GM11168 (cell line): ENCODE data around the gene CLDN10.
"Not testable (repeated sequence)": the region's sequence is repeated elsewhere in the genome, so short reads cannot be mapped to it uniquely, and the experiment has no call there.

ENCODE experiments used
- in situ Hi-C: fragments of 300-500 bp; cut with MboI; formaldehyde crosslinking; loops from one replicate; pipeline ENCODE4 v1.12.0; 2022; ENCODE audit warnings: low sequenced_read_pairs; ENCODE audit not compliant: unreplicated experiment

CLDN10 gene, protein sequence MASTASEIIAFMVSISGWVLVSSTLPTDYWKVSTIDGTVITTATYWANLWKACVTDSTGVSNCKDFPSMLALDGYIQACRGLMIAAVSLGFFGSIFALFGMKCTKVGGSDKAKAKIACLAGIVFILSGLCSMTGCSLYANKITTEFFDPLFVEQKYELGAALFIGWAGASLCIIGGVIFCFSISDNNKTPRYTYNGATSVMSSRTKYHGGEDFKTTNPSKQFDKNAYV

DNA sequence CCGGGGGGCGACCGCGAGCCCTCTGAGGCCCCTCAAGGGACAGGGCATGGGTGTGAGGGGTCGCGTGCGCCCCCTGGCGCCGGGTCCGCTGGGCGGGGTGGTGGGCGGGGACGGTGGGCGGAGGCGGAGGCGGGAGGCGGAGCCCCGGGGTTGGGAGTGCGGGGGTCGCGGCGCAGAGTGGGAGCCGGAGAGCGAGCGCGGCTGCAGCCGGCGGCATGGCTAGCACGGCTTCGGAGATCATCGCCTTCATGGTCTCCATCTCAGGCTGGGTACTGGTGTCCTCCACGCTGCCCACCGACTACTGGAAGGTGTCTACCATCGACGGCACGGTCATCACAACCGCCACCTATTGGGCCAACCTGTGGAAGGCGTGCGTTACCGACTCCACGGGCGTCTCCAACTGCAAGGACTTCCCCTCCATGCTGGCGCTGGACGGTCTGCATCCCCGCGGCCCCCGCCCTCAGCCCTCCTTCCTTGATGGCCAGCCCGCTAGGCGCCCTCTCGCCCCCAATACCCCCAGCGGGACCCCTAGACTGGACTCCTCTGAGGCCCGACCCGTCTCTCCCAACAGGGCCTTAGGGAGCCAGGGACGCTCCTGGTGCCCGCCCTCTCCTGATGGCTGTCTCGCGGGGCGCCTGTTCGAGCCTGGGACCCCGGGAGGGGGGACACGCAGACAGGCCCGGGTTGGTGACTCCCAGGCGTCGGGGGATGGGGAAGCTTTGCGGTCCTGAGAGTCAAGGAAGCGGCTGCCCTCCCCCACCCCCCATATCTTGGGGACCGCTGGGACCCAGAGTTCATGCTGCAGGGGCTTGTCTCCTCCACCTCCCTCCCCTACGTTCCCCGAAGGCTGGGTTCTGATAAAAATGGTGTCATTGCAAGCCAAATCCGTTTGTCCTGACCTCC is at the start of gene CLDN10:
Gene CLDN10 (plus strand): TSS at position 182 of the 903 bp plus-strand sequence. CDS start 34 bp downstream, at position 216.
- in situ Hi-C loops: no loop called here

- in situ Hi-C loops: no loop called here
Observed at GRCh38 chr13:95503662-95504061, 48.9 kb upstream of the CLDN10 start.

- in situ Hi-C loops: no loop called here
Observed at GRCh38 chr13:95505265-95505664, 47.3 kb upstream of the CLDN10 start.

- in situ Hi-C loops: no loop called here
Observed at GRCh38 chr13:95505986-95506385, 46.5 kb upstream of the CLDN10 start.

- in situ Hi-C loops: no loop called here
Observed at GRCh38 chr13:95507991-95508390, 44.5 kb upstream of the CLDN10 start.

DNA sequence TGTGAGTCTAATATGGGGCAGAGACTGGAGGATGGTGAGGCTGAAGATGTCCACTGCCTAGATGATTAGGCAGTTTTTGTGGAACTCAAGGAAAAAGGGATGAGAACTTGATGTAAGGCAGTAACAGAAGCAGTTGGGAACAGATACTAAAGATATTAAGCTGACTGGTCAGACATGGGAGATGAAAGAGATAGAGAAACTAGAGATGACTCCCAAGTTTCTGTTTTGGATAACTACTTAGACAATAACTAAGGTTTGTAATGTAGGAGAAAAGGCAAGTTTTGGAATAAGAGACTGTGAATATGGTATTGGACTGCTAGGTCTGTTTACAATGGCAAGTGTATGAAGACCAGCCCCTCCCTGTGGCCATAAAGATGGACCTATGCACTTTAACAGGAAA is 43.5 kb upstream of the CLDN10 start:
- in situ Hi-C loops: no loop called here

DNA sequence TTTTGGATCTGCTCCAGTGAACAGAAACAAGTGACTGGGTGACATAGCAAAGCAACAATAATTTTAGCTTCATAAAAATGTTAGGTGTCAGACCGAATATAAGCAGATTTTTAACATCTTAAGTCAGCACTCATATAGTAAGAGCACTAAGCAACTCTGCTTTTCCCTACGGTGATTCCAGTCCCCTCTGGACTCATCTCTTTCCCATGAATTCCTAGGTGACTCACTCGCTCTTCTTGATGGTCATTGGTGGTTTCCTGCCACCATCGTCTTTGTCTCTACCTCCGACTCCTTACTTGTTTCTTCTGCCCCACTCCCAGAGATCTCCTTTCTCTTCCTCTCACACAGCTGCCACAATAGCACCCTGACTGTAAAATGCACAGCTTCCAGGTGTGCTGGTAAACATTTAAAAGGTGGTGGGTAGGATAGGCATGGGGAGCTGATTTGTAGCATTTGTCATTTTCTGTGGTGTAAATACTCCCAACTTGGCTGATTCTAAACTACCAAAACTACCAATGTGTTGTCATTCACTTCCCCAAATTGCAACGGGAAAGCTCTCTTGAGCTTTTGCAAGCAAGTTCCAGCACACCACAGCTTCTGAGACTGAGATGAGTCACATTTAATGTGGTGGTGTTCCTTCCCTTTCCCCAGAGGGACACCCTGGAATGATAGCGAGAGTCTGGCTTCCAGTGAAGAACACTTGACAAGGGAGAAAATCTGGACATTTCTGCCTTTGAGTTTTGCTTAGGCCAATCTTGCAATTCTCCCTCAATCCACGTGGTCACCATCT is 42.8 kb upstream of the CLDN10 start:
- in situ Hi-C loops: no loop called here

DNA sequence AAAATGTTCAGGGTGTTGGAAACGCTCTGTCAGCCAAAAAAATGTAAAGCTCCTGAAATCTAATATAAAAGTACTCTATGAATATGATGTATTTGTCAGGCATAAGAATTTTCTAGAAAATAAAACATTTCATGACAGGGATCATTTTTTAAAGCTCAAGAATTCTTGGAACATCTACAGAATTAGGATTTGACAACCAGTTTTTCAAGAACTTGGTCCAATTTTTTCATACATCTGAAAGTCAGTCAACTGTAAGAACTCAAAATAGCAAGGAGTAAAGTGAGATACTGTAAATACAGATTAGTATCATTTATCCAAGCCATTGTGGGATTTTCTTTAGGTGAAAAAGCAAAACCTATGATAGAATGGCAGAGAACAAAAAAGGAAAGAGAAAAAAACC is 41.6 kb upstream of the CLDN10 start:
- in situ Hi-C loops: no loop called here

DNA sequence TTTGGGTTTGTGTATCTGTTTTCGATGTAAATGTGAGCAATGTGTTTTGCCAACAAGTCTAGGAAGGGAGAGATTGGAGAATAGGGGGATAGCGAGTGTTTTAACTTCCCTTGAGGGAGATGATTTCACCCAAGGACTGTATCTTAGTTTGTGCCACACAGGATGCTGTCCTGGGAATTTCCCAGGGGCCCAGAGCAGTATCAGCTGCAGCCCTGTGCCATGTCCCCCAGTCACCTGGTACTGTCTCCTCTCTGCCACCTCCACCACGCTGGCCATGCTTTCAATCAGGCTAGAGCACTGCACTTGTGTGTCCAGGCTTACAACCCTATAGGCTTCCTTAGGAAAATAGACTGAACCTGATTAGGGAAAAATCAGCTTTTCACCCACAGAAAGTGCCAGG is 40.1 kb upstream of the CLDN10 start:
- in situ Hi-C loops: no loop called here

- in situ Hi-C loops: no loop called here
Observed at GRCh38 chr13:95512957-95513356, 39.6 kb upstream of the CLDN10 start.

- in situ Hi-C loops: not testable (repeated sequence)
Observed at GRCh38 chr13:95515606-95516005, 36.9 kb upstream of the CLDN10 start.

DNA sequence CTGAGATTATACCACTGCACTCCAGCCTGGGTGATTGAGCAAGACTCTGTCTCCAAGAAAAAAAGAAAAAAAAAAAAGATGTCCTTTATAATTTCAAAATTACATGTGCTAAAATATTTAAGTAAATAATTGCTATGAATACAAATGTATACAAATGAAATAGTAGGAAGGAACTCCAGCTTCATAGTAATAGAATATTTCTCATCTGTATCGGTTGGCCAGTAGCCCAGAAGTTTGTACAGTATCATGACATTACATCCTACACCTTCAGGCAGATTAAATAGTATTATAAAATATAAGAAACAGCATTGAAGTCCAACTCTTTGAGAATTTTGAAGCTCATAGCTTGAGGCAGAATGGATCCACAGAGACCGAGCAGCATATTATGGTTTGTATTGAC is 36.5 kb upstream of the CLDN10 start:
- in situ Hi-C loops: no loop called here

DNA sequence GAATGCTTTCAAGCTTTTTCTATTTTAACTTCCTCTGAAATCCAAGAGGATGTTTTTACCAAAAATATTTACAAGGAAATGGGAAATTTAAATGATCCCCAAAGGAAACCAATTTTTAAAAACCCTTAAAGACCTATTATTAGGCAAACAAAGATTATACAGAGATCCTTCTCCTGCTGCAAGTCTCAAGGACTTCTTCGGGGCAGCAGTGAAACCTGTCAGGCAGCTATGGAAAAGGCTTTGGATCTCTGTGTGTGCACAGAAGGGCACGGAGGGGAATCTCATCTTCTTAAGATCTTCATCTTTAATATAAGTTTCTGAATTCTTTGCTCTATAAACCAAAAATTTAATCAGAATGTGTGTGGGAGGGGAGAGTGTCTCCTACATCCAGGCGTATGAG is 36.0 kb upstream of the CLDN10 start:
- in situ Hi-C loops: no loop called here

GRCh38 chr13:95523598-95523997 is 28.9 kb upstream of the CLDN10 start:
- in situ Hi-C loops: no loop called here

DNA sequence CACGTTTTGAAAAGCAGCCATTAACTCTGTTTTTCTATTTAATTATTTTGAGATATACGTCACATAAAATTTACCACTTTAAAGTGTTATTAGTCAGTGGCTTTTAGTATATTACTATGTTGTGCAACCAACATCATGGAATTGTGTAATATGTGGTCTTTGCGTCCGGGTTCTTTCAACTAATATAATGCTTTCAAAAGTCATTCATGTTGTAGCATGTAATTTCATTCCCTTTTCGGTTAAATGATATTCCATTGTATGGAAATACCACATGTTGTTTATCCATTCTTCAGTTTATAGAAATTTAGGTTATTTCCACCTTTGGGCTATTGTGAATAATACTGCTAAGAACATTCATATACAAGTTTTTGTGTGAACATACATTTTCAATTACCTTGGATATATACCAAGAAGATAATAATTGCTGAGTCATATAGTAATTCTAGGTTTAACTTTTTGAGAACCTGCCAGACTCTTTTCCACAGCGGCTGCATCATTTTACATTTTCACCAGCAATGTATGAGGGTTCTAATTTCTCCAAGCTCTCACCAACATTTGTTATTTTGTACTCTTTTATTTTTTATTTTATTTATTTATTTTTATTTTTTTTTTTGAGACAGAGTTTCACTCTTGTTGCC is 28.1 kb upstream of the CLDN10 start:
- in situ Hi-C loops: no loop called here

GRCh38 chr13:95527955-95528354 is 24.6 kb upstream of the CLDN10 start:
- in situ Hi-C loops: loop anchor here (25.0 kb wide), 1 partner anchor 309 kb away; no protein-coding TSS in a partner anchor

- in situ Hi-C loops: loop anchor here (25.0 kb wide), 1 partner anchor 307 kb away; no protein-coding TSS in a partner anchor
Observed at GRCh38 chr13:95530178-95530577, 22.3 kb upstream of the CLDN10 start.

GRCh38 chr13:95533545-95534160 is 18.9 kb upstream of the CLDN10 start:
- in situ Hi-C loops: loop anchor here (25.0 kb wide), 1 partner anchor 304 kb away; no protein-coding TSS in a partner anchor

DNA sequence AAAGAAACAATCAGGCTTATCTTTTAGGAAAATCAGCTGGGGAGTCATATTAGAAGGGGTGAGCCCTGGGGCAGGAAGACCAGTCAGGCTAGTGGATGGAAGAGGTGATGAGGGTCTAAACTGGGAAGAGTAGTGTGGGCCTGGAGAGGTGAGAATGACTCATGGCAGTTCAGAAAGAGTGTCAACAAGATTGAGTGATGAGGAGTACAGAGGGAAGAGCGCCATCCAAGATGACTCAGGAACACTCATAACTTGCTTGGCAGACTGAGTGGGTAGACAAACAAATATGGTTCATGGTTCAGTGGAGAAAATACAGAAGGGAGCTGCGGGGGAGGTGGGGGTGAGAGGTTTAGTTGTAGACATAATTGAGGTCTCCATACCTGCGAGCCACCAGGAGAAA is 17.3 kb upstream of the CLDN10 start:
- in situ Hi-C loops: loop anchor here (25.0 kb wide), 1 partner anchor 302 kb away; no protein-coding TSS in a partner anchor
